Activated naive CD4-positive, alpha-beta T cell treated with anti-CD3 and anti-CD28 coated beads for 36 hours (primary cell): Measurements from ENCODE around the gene CAPN11. TPM values are rescaled to one million over a fixed set of nuclear protein-coding genes. Genes with fewer than 3 reads are reported as not detected.

Experiments used
- CTCF ChIA-PET: fragments of 350-600 bp; sonication (Branson Sonifier 250); formaldehyde crosslinking; loops from one replicate; lab custom pipeline; 2021; ENCODE audit warnings: antibody characterized with exemption; lab: Charles Lee
- DNase-seq: peaks from one replicate; pipeline ENCODE4 v3.0.0-alpha.2; 2020
- H3K27ac Mint-ChIP-seq: one replicate; pipeline ENCODE4 v1.8.0; 2021; ENCODE audit warnings: mild to moderate bottlenecking, mixed read lengths
- H3K27me3 Mint-ChIP-seq: one replicate; pipeline ENCODE4 v1.8.0; 2021; ENCODE audit warnings: low read depth, mixed read lengths
- H3K36me3 Mint-ChIP-seq: one replicate; pipeline ENCODE4 v1.8.0; 2021; ENCODE audit warnings: low read depth, mixed read lengths
- H3K4me1 Mint-ChIP-seq: one replicate; pipeline ENCODE4 v1.8.0; 2021; ENCODE audit warnings: low read depth, mixed read lengths
- H3K4me3 Mint-ChIP-seq: one replicate; pipeline ENCODE4 v1.8.0; 2021; ENCODE audit warnings: mild to moderate bottlenecking, moderate library complexity, mixed read lengths
- H3K9me3 Mint-ChIP-seq: one replicate; pipeline ENCODE4 v1.8.0; 2021; ENCODE audit warnings: mixed read lengths
- intact Hi-C: fragments of 100-400 bp; cut with micrococcal nuclease; formaldehyde crosslinking; loops from one replicate; pipeline ENCODE4 v1.15.1; 2023
- total RNA-seq, 2 experiments: library from RNA; stranded (reverse); gene quantifications; one replicate each; pipeline ENCODE4 v1.2.3, GENCODE V29; 2021

The CAPN11 gene
- total RNA-seq, 2 experiments from 2014 or later, result not detected

- no peak overlapping the region for H3K4me3 Mint-ChIP-seq
- H3K27ac Mint-ChIP-seq, result no peak overlapping the region
- intact Hi-C loops, result no loop called here
- no peak for DNase-seq
- H3K27me3 Mint-ChIP-seq, result no peaks in the 10 kb centered on the region
- no peaks in the 10 kb centered on the region for H3K9me3 Mint-ChIP-seq
- peaks cover 8% of the 10 kb centered on the region for H3K36me3 Mint-ChIP-seq
- H3K4me1 Mint-ChIP-seq, result peaks cover 73% of the 10 kb centered on the region
- CTCF ChIA-PET, result interaction anchor here (0.7 kb wide), 2 partner anchors 26 to 347 kb away, joined by 3 read pairs; no protein-coding TSS in a partner anchor
These were observed 37.8 kb upstream of the CAPN11 start for GRCh38 chr6:44120692-44121443.

DNA sequence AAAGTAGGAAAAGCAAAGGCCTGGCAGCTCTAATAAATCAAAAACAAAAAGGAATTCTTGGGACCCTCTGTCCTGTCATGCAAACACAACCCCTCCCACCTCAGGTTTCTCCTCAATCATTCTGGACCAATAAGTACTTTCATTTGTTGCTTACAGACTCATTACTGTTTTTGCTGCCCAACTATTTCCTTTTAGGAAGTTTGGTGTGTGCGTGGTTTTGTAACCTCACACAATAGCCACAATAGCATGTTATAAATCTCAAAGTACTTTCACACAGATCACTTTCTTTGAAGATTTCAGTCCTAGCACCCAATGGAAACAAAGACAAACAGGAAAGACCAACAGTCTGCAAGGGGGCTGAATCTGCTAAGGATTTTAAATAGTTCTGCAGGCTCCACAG, 35.8 kb upstream of the CAPN11 start:
- DNase-seq, result peak; percentile 24
- Mint-ChIP-seq H3K4me3 (no peak overlapping the region), H3K9me3 (no peaks in the 10 kb centered on the region), H3K27me3 (no peaks in the 10 kb centered on the region), H3K4me1 (peaks cover 66% of the 10 kb centered on the region), H3K36me3 (peaks cover 5% of the 10 kb centered on the region), H3K27ac (no peak overlapping the region)
- intact Hi-C loops, result no loop called here
- CTCF ChIA-PET, result interaction anchor here (1.0 kb wide), 1 partner anchor 25 kb away, joined by 3 read pairs; no protein-coding TSS in a partner anchor

DNA sequence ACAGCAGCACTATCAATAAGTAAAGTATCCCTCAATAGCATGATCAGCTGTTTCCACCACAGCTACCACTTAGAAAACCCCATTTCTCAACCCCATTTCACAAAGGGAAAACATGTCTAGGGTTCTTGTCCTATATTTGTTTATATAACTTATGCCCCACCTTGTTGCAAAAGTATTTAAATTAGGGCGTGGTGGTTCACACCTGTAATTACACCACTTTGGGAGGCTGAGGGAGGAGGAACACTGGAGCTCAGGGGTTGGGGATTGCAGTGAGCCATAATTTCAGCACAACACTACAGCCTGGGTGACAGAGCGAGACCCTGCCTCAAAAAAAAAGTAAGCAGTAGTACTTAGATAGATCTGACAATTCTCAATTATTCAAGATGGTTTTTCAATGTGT, 35.1 kb upstream of the CAPN11 start:
- Mint-ChIP-seq H3K4me1 (peaks cover 64% of the 10 kb centered on the region), H3K27me3 (no peaks in the 10 kb centered on the region), H3K27ac (no peak overlapping the region), H3K4me3 (no peak overlapping the region), H3K36me3 (peaks cover 5% of the 10 kb centered on the region), H3K9me3 (no peaks in the 10 kb centered on the region)
- intact Hi-C loops, result no loop called here
- CTCF ChIA-PET, result interaction anchor here (1.0 kb wide), 1 partner anchor 25 kb away, joined by 3 read pairs; no protein-coding TSS in a partner anchor
- no peak for DNase-seq

GRCh38 chr6:44126320-44127149, 32.1 kb upstream of the CAPN11 start:
- peaks cover 43% of the 10 kb centered on the region for H3K4me1 Mint-ChIP-seq
- CTCF ChIA-PET, result interaction anchor here (1.2 kb wide), 1 partner anchor 95 kb away, joined by 3 read pairs; no protein-coding TSS in a partner anchor
- H3K27ac Mint-ChIP-seq, result peak overlapping the region; percentile 93
- H3K36me3 Mint-ChIP-seq, result peaks cover 5% of the 10 kb centered on the region
- no peaks in the 10 kb centered on the region for H3K27me3 Mint-ChIP-seq
- intact Hi-C loops, result loop anchor here (1.0 to 2.0 kb wide), 10 partner anchors 25 to 610 kb away; partner anchors contain the start of genes CDC5L, GTPBP2, NFKBIE and POLR1C
- H3K4me3 Mint-ChIP-seq, result peak overlapping the region; percentile 88
- H3K9me3 Mint-ChIP-seq, result no peaks in the 10 kb centered on the region
- peak; percentile 95 for DNase-seq

GRCh38 chr6:44127186-44128019, 31.2 kb upstream of the CAPN11 start, which contains the start of the genes MRPL14 and TMEM63B:
Gene MRPL14, minus strand, starts transcription at chr6:44127452. Its CDS starts 10,841 bp downstream, at chr6:44116611.
Gene TMEM63B, plus strand, starts transcription at chr6:44127554. Its CDS starts 7,031 bp downstream, at chr6:44134585.
- Mint-ChIP-seq H3K4me1 (peaks cover 41% of the 10 kb centered on the region), H3K27ac (peak within 1 kb of the TSS; percentile 93), H3K4me3 (peak within 1 kb of the TSS; percentile 88), H3K36me3 (peaks cover 5% of the 10 kb centered on the region), H3K9me3 (no peaks in the 10 kb centered on the region), H3K27me3 (no peaks in the 10 kb centered on the region)
- intact Hi-C loops, result loop anchor here (1.0 to 2.0 kb wide), 4 partner anchors 127 to 611 kb away; partner anchors contain the start of genes GTPBP2, POLR1C, VEGFA and YIPF3
- CTCF ChIA-PET, result interaction anchor here (0.6 to 1.2 kb wide), 3 partner anchors 23 to 129 kb away, joined by 3 read pairs; no protein-coding TSS in a partner anchor
- peak; percentile 86 for DNase-seq

GRCh38 chr6:44128020-44128917, 30.4 kb upstream of the CAPN11 start:
- Mint-ChIP-seq H3K27ac (no peak overlapping the region), H3K27me3 (no peaks in the 10 kb centered on the region), H3K9me3 (no peaks in the 10 kb centered on the region), H3K36me3 (peaks cover 5% of the 10 kb centered on the region), H3K4me3 (peak overlapping the region; percentile 88), H3K4me1 (peaks cover 32% of the 10 kb centered on the region)
- intact Hi-C loops, result no loop called here
- CTCF ChIA-PET, result interaction anchor here (0.6 to 1.2 kb wide), 5 partner anchors 13 to 128 kb away, joined by 3 to 4 read pairs (median 3); no protein-coding TSS in a partner anchor
- DNase-seq, result no peak

GRCh38 chr6:44129841-44130322, 28.7 kb upstream of the CAPN11 start:
- no peak overlapping the region for H3K27ac Mint-ChIP-seq
- DNase-seq, result no peak
- CTCF ChIA-PET, result interaction anchor here (0.7 to 2.1 kb wide), 2 partner anchors 10 to 23 kb away, joined by 5 to 6 read pairs; no protein-coding TSS in a partner anchor
- no peak overlapping the region for H3K4me3 Mint-ChIP-seq
- no peaks in the 10 kb centered on the region for H3K9me3 Mint-ChIP-seq
- H3K36me3 Mint-ChIP-seq, result peaks cover 4% of the 10 kb centered on the region
- intact Hi-C loops, result no loop called here
- H3K4me1 Mint-ChIP-seq, result peaks cover 18% of the 10 kb centered on the region
- no peaks in the 10 kb centered on the region for H3K27me3 Mint-ChIP-seq

GRCh38 chr6:44131892-44132291, 26.7 kb upstream of the CAPN11 start:
- intact Hi-C loops, result no loop called here
- H3K27me3 Mint-ChIP-seq, result no peaks in the 10 kb centered on the region
- CTCF ChIA-PET, result interaction anchor here (1.0 to 2.1 kb wide), 5 partner anchors 13 to 91 kb away, joined by 3 to 5 read pairs (median 4); partner anchors contain the start of gene SLC29A1
- H3K4me1 Mint-ChIP-seq, result peaks cover 3% of the 10 kb centered on the region
- H3K36me3 Mint-ChIP-seq, result peaks cover 2% of the 10 kb centered on the region
- no peak for DNase-seq
- H3K27ac Mint-ChIP-seq, result no peak overlapping the region
- no peaks in the 10 kb centered on the region for H3K9me3 Mint-ChIP-seq
- H3K4me3 Mint-ChIP-seq, result no peak overlapping the region

DNA sequence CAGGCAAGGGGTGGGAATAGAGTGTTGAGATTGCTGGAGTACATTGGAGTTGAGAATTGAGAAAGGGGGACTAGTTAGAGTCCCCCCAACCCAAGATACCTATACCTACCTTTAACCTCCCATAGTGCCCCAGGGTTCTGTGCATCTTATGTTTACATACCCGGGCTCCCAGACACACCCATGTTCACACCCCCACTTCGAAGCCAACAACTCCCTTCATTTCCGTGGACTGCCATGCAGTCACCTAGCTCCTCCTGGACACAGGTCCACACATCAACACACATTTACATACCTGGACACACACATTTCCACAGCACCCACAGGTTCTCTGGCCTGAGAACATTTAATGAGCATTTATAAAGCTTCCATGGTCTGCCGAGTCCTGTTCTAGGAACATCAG, 26.1 kb upstream of the CAPN11 start:
- Mint-ChIP-seq H3K4me1 (peaks cover 3% of the 10 kb centered on the region), H3K4me3 (no peak overlapping the region), H3K9me3 (no peaks in the 10 kb centered on the region), H3K27ac (no peak overlapping the region), H3K36me3 (peaks cover 2% of the 10 kb centered on the region), H3K27me3 (no peaks in the 10 kb centered on the region)
- no peak for DNase-seq
- intact Hi-C loops, result no loop called here
- CTCF ChIA-PET, result interaction anchor here (1.0 to 1.7 kb wide), 4 partner anchors 14 to 91 kb away, joined by 3 to 4 read pairs (median 4); partner anchors contain the start of gene SLC29A1
